H1 (cell line): Measurements from ENCODE around the gene C19orf44. TPM values are rescaled to one million over a fixed set of nuclear protein-coding genes. Genes with fewer than 3 reads are reported as not detected.

ENCODE experiments used
- ASH2L ChIP-seq: fragments of 200-600, 300-600 bp; sonication (generic); IDR thresholded peaks from one replicate; pipeline ENCODE4 v1.7.1; 2017; ENCODE audit warnings: low read length
- EGR1 ChIP-seq: IDR thresholded peaks from 2 replicates; pipeline ENCODE4 v1.6.1; 2011; ENCODE audit warnings: low read depth, low read length, borderline replicate concordance
- EP300 ChIP-seq, 2 experiments: IDR thresholded peaks; 1 replicate in 1 of 2; 2 replicates in 1 of 2; pipeline ENCODE4 v1.6.1; 2011 to 2012; ENCODE audit warnings: low read depth in 2 of 2, low read length in 2 of 2, mild to moderate bottlenecking in 2 of 2, borderline replicate concordance in 1 of 2, inconsistent platforms in 1 of 2, moderate library complexity in 1 of 2
- polyA plus RNA-seq, 7 experiments: library from polyadenylated mRNA; depleted of rRNA in 3 of 7; stranded (reverse) in 5 of 7; unstranded in 2 of 7; fragments of >200 nt in 5 of 7; fragments of 200-250 nt in 2 of 7; gene quantifications; 1 replicate in 5 of 7; 2 replicates in 1 of 7; 4 replicates in 1 of 7; pipeline versions ENCODE4 v1.2.1 to v1.2.3, GENCODE V29; 2011 to 2013; ENCODE audit warnings: missing spikeins in 2 of 7, mixed read lengths in 2 of 7
- total RNA-seq: library from RNA; stranded (reverse); fragmentation: NEBNext Ultra II Directional; extraction: Animal tissue kit (Norgen Biotek cat#: 25700); gene quantifications from 2 replicates; pipeline ENCODE4 v1.2.1, GENCODE V29; 2021

The C19orf44 gene
- total and polyA plus RNA-seq, 2 of the 8 experiments (the other 6 are each of a cell fraction or from before 2014, with no cell fraction given): 2.1 to 4.5 TPM

DNA sequence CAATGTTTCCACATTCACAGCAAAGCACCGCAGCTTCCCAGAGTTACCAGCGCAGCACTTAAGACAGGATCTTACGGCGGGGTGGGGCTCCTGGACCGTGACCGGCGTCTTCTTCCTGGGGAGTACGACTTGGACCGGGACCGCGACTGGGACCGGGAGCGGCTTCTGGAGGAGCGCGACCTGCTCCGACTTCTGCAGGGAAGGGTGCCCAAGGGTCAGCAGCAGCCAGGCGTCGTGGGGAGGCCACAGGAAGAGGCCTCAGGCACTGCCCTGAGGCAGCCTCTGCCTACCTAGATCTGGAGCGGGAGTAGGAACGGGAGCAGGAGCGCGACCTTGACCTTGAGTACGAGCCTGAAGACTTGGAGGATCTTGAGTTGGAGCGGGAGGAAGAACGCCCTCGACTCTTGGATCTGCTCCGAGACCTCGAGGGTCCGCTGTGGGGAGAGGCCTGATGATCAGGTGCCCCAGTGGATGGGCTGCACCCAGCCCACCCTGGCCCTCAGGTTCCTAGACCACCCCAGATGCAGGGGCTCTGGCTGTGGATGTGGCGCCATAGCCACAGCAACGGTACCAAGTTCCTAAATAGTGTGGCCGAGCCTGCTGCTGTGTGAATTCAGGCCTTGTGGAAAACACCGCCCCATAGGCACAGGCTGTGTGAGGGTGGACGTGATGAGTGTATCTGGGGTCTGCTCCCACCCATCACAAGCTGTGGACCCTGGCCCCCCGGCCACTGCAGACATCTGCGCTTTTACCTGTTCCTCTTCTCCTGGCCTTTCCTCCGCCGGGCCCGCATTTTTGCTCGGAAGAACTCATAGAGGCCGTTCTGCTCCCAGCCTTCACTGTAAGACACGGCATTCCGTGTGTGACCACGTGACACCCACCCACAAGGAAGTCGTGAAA lies 24.1 kb downstream of the C19orf44 start (continued):
- TF ChIP-seq EGR1 (no peak), EP300 (IDR thresholded peaks at IDR 0.05; ENCODE audit: borderline replicate concordance in 1 of 2, low read depth in 2 of 2, low read length in 2 of 2) (no peak), ASH2L (no peak)
